Measurements from ENCODE around the gene ADGRG3.
A peak's percentile ranks its signal among the peaks of the same experiment; 100 is the strongest.

The ADGRG3 gene

DNA sequence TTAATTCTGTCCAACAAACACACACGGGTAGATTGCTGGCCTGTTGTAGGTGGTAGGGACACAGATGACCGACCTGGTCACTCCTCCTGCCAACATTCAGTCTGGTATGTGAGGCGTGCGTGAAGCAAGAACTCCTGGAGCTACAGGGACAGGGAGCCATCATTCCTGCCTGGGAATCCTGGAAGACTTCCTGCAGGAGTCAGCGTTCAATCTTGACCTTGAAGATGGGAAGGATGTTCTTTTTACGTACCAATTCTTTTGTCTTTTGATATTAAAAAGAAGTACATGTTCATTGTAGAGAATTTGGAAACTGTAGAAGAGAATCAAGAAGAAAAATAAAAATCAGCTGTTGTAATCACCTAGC is 3.5 kb upstream of the ADGRG3 start:
- TF ChIP-seq, protein P1, sequence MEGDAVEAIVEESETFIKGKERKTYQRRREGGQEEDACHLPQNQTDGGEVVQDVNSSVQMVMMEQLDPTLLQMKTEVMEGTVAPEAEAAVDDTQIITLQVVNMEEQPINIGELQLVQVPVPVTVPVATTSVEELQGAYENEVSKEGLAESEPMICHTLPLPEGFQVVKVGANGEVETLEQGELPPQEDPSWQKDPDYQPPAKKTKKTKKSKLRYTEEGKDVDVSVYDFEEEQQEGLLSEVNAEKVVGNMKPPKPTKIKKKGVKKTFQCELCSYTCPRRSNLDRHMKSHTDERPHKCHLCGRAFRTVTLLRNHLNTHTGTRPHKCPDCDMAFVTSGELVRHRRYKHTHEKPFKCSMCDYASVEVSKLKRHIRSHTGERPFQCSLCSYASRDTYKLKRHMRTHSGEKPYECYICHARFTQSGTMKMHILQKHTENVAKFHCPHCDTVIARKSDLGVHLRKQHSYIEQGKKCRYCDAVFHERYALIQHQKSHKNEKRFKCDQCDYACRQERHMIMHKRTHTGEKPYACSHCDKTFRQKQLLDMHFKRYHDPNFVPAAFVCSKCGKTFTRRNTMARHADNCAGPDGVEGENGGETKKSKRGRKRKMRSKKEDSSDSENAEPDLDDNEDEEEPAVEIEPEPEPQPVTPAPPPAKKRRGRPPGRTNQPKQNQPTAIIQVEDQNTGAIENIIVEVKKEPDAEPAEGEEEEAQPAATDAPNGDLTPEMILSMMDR (IDR thresholded peaks at IDR 0.05), result no peak

DNA sequence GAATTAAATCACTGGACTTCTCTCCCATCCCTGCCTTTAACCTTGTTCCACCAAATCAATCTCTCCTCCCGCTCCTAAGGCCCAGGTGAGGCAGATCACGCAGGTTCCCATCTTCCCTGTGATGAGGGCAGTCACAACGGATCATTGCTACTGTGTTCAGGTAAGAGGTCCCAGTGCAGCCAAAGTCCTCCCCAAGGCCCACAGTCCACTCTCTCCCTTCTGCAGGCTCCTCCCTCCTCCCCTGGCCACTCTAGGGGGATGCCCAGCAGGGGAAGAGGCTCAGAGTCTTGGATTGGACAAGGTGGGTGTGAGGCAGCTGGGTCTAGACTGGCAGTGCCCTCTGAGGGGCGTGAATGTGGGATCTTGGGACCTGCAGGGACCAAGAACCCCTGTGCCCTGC is 2.6 kb upstream of the ADGRG3 start:
- TF ChIP-seq, protein P1 (IDR thresholded peaks at IDR 0.05), result no peak

DNA sequence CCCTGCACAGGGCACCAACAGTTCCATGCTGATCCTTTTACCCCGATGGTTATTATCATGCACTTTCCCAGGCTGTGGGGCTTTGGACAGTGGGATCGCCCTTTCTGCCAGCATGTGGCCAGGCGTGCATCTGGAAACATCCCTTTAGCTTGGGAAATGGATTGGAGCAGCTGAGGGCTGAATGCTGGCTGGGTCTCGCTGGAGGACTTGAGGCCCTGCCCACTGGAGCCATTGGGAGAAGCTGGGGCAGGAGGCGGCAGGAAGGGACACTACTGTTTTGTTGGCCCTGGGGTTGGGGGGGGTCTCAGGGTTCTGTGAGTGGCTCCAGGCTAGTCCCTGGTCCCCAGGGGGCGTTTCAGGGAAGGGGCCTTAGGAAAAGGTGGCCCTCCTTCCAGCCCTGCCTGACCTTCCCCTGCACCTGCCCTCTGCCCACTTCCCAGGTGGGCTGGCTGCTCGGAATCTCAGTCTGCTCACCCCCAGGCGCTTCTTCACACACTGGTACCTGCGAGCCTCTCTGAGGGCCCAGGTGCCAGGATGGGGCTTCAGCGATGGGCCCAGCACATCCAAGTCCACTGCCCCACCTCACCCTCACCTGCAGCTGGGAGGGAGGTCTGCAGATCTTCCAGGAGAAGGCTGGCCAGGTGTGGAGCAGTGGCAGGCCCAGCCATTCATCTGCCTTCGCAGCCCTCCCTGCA is 1.6 kb upstream of the ADGRG3 start:
- TF ChIP-seq, protein P1 (IDR thresholded peaks at IDR 0.05), result no peak

DNA sequence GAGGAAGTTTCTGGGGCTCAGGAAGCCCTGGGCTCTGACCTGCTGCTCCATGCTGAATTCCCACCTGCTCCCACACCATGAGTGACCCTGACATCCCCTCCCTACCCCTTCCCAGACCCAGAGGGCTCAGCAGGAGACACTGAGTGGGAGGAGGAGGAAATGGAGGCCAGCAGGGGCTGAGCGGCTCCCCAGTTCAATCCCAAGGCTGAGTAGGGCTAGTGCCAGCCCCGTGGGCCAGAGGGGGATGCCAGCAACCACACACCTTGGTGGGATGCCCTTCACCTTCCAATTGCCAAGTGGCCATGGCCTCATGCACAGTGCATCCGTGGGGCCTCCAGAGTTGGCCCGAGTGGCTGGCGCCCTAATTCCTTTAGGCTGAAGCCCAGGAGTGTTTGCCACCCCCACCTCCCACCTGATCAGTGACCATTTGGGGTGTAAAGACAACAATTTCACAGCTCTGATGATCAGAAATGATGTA is 1.0 kb upstream of the ADGRG3 start:
- TF ChIP-seq, protein P1 (IDR thresholded peaks at IDR 0.05), result no peak

DNA sequence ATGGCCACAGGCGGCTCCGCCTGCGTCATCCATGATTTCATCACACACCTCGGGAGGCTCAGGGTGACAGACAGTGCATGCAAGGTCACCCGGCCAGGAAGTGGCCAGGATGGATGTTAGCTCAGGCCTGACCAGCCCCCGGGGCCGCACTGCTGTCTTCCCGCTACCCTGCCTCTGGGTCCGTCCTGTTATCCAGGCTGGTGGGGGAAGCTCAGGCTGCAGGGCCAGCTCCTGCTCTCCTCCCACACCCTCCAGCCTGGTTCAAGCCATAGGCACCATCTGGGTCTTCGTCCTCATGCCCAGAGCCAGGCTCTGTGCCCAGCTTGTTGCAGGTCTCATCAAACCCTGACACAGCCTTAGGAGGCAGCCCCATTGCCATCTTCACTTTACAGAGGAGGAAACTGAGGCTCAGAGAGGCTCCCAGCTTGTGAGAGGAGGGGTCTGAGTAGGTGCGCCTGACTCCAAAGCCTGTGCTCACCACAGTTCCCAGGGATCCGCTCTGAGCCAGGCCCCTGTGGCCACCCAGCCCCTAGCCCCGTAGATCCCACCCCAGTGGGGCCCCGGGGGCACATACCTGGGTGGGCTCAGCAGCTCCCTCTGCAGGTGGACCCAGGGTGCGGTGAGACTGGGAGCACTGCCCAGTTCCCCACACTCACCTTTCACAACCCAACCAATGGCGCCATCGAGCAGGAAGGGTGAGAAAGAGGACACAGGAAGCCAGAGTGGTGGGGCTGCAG is 412 bp upstream of the ADGRG3 start:
- TF ChIP-seq, protein P1 (IDR thresholded peaks at IDR 0.05), result peak; percentile 23; the same call in 1 of the 2 replicates

DNA sequence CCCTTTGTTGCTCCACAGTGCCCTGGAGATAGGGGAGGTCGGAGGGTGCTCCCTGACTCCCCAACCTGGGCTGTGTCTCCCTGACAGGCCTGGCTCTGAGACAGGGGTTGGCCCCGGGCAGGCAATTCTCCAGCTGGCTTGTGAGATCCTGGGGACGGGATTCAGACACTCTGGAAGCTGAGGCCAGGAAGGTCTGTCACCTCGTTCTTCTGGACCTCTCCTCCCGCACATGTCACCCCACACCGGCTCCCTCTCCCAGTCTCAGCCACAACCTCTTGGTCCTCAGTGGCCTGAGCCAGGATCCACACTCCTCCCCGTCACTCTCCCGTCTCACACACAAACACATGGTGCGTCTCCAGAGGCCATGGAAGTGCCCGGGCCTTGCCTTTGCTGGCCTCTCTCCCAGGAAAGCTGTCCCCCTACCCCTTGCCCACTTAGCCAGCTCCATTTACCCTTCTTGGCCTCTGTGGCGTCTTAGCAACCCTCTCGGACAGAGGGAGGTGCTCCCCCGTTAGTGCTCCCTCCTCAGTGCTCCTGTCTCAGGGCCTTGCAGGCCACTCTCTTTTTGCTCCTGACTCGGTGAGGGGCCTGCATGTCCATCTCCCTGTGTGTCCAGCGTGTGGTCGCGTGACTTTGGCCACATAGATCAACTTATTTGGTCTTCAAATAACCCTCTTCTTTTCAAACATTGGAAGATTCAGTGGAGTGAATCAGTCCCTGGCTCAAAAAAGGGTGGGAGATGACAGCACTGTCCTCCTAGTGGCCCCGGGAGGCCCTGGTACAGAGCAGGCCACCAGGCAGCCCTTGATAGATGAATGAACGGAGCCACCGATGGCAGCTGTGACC is 747 bp downstream of the ADGRG3 start:
- TF ChIP-seq, protein P1 (IDR thresholded peaks at IDR 0.05), result no peak

DNA sequence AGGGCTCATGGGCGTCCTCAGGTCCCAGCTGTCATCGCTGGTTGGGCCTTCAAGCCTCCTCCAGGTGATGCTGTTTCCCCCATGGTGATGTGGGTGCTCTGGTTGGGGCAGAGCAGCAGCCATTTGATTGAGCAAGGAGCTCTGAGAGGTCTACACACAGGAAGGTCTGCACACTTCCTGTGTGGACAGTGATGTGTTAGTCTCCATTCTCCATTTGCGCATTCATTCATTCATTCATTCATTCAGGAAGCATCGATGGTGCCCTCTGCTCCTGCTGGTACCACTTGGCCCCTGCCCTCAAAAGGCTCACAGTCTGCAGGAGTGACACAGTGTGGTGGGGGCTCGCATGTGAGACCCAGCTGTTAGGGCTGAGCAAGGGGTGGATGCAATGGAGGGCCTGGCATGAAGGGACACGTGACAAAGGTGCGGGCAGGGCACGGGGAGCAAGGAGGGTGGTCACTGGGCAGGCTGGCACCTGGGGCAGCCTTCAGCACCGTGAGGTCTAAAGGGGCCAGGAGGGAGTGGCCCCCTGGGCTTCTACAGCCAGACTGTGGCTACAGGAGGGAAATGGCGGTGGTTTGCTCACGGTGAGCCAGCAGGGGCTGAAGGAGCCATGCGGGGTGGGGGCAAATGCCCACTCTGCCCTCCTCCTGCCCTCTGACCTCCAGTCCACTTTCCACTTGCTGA is 1.5 kb downstream of the ADGRG3 start:
- TF ChIP-seq, protein P1 (IDR thresholded peaks at IDR 0.05), result no peak

Data from LNCAP (cell line).